GM23338 (cell line): Measurements from ENCODE around the gene PIANP. TPM values are rescaled to one million over a fixed set of nuclear protein-coding genes. Genes with fewer than 3 reads are reported as not detected.

Experiments
- ATAC-seq: fragments of 200-7000 bp; cut with Tn5 transposase; 3 replicates; pipeline ENCODE4 v1.9.1; 2020
- DNase-seq: peaks from one replicate; pipeline ENCODE4 v3.0.0-alpha.2; 2015; ENCODE audit warnings: low spot score
- H2AFZ ChIP-seq: fragments of 200-600 bp; sonication (generic); 2 replicates; pipeline ENCODE4 v1.8.0; 2016; ENCODE audit warnings: antibody characterized with exemption, mild to moderate bottlenecking, moderate library complexity
- H3F3A ChIP-seq: fragments of 200-600 bp; sonication (generic); replicated peaks from 2 replicates; pipeline ENCODE4 v1.8.0; 2017; ENCODE audit warnings: antibody characterized with exemption, mixed run types, low read depth
- H3K27ac ChIP-seq: fragments of 200-600 bp; sonication (generic); 2 replicates; pipeline ENCODE4 v1.6.1; 2016; ENCODE audit warnings: low read depth
- H3K27me3 ChIP-seq: fragments of 200-600 bp; sonication (generic); 2 replicates; pipeline ENCODE4 v1.8.0; 2016; ENCODE audit warnings: mild to moderate bottlenecking, mixed run types, moderate library complexity; ENCODE audit not compliant: insufficient read depth
- H3K36me3 ChIP-seq: fragments of 200-600 bp; sonication (generic); 2 replicates; pipeline ENCODE4 v1.8.0; 2016; ENCODE audit warnings: mild to moderate bottlenecking; ENCODE audit not compliant: insufficient read depth
- H3K4me1 ChIP-seq: fragments of 200-600 bp; sonication (generic); 2 replicates; pipeline ENCODE4 v1.8.0; 2016; ENCODE audit warnings: mild to moderate bottlenecking, moderate library complexity; ENCODE audit not compliant: insufficient read depth
- H3K4me2 ChIP-seq: fragments of 200-600 bp; sonication (generic); 2 replicates; pipeline ENCODE4 v1.7.1; 2017; ENCODE audit warnings: mixed run types
- H3K4me3 ChIP-seq: fragments of 200-600 bp; sonication (generic); 2 replicates; pipeline ENCODE4 v1.6.1; 2016; ENCODE audit warnings: mixed run types
- H3K79me2 ChIP-seq: fragments of 200-600 bp; sonication (generic); replicated peaks from 2 replicates; pipeline ENCODE4 v1.8.0; 2017; ENCODE audit warnings: mild to moderate bottlenecking; ENCODE audit not compliant: insufficient read depth
- H3K9me2 ChIP-seq: fragments of 200-600 bp; sonication (generic); 2 replicates; pipeline ENCODE4 v1.8.0; 2017; ENCODE audit not compliant: insufficient read depth
- H4K20me1 ChIP-seq: fragments of 200-600 bp; sonication (generic); replicated peaks from 2 replicates; pipeline ENCODE4 v1.8.0; 2017; ENCODE audit warnings: mild to moderate bottlenecking; ENCODE audit not compliant: insufficient read depth
- H3K27ac Mint-ChIP-seq: 2 replicates; pipeline ENCODE4 v1.8.0; 2020; ENCODE audit warnings: inconsistent platforms, mild to moderate bottlenecking, moderate library complexity, mixed read lengths
- H3K27me3 Mint-ChIP-seq: 3 replicates; pipeline ENCODE4 v1.8.0; 2022; ENCODE audit warnings: low read depth, mild to moderate bottlenecking, moderate library complexity, mixed read lengths, inconsistent platforms; ENCODE audit not compliant: insufficient read depth, poor library complexity
- H3K36me3 Mint-ChIP-seq: 3 replicates; pipeline ENCODE4 v1.8.0; 2021; ENCODE audit warnings: low read depth, mild to moderate bottlenecking, inconsistent platforms, moderate library complexity, mixed read lengths
- H3K4me1 Mint-ChIP-seq: 3 replicates; pipeline ENCODE4 v1.8.0; 2020; ENCODE audit warnings: mild to moderate bottlenecking, inconsistent platforms, mixed read lengths
- H3K4me3 Mint-ChIP-seq: 3 replicates; pipeline ENCODE4 v1.8.0; 2021; ENCODE audit warnings: moderate library complexity, mild to moderate bottlenecking, inconsistent platforms, mixed read lengths
- H3K9me3 Mint-ChIP-seq: 3 replicates; pipeline ENCODE4 v1.8.0; 2020; ENCODE audit warnings: moderate library complexity, mild to moderate bottlenecking, inconsistent platforms, mixed read lengths
- CREB1 ChIP-seq: fragments of 250-450 bp; sonication (Bioruptor Pico); IDR thresholded peaks from 2 replicates; pipeline ENCODE4 v1.5.0; 2020; ENCODE audit warnings: low read depth, mild to moderate bottlenecking, moderate library complexity
- EZH2 ChIP-seq: fragments of 200-600 bp; sonication (generic); IDR thresholded peaks from one replicate; pipeline ENCODE4 v1.8.0; 2017; ENCODE audit warnings: antibody characterized with exemption, mild to moderate bottlenecking, low read depth; ENCODE audit not compliant: unreplicated experiment
- EZH2phosphoT487 ChIP-seq: fragments of 200-600 bp; sonication (generic); IDR thresholded peaks from one replicate; pipeline ENCODE4 v1.8.1; 2018; ENCODE audit warnings: antibody characterized with exemption; ENCODE audit not compliant: unreplicated experiment
- JUNB ChIP-seq: IDR thresholded peaks from one replicate; pipeline ENCODE4 v1.6.1; 2016; ENCODE audit warnings: antibody characterized with exemption; ENCODE audit not compliant: unreplicated experiment
- NANOG ChIP-seq: IDR thresholded peaks from 2 replicates; pipeline ENCODE4 v1.6.1; 2016; ENCODE audit warnings: antibody characterized with exemption, borderline replicate concordance
- POLR2AphosphoS5 ChIP-seq: IDR thresholded peaks from 2 replicates; pipeline ENCODE4 v1.6.1; 2016; ENCODE audit warnings: antibody characterized with exemption, low read depth
- STAT1 ChIP-seq: IDR thresholded peaks from one replicate; pipeline ENCODE4 v1.6.1; 2016; ENCODE audit warnings: antibody characterized with exemption; ENCODE audit not compliant: unreplicated experiment
- ZNF114 ChIP-seq: fragments of 250-450 bp; sonication (Bioruptor Pico); IDR thresholded peaks from 2 replicates; pipeline ENCODE4 v1.5.0; 2020; ENCODE audit warnings: mild to moderate bottlenecking, moderate library complexity
- ZNF331 ChIP-seq: fragments of 250-450 bp; sonication (Bioruptor Pico); IDR thresholded peaks from 2 replicates; pipeline ENCODE4 v1.5.0; 2020; ENCODE audit warnings: low read depth, mild to moderate bottlenecking, moderate library complexity
- polyA plus RNA-seq: library from polyadenylated mRNA; unstranded; fragments of >200 nt; fragmentation: Nextera tagmentation; extraction: Ambion mirVana; gene quantifications from 2 replicates; pipeline ENCODE4 v1.2.1, GENCODE V29; 2016
- total RNA-seq: library from RNA; depleted of rRNA; stranded (reverse); fragments of >200 nt; shearing (Covaris generic); gene quantifications from 2 replicates; pipeline ENCODE4 v1.2.3, GENCODE V29; 2014
- TF ChIP-seq, protein P1 (sequence below): IDR thresholded peaks from one replicate; pipeline ENCODE4 v1.6.1; 2018; ENCODE audit warnings: antibody characterized with exemption; ENCODE audit not compliant: unreplicated experiment
- TF ChIP-seq, protein P2 (sequence below): IDR thresholded peaks from 2 replicates; pipeline ENCODE4 v1.6.1; 2016; ENCODE audit warnings: antibody characterized with exemption
- TF ChIP-seq, protein P3 (sequence below), 2 experiments: fragments of 200-600 bp in 1 of 2; sonication (generic) in 1 of 2; conservative IDR thresholded peaks; 2 replicates each; pipeline versions ENCODE4 v1.5.1 to v1.6.1; 2016 to 2017; ENCODE audit warnings: antibody characterized with exemption in 2 of 2, low read depth in 2 of 2, mild to moderate bottlenecking in 2 of 2, moderate library complexity in 1 of 2
- TF ChIP-seq, protein P4 (sequence below): fragments of 250-450 bp; sonication (Bioruptor Pico); IDR thresholded peaks from 2 replicates; pipeline ENCODE4 v1.5.0; 2020; ENCODE audit warnings: mild to moderate bottlenecking, moderate library complexity

PIANP gene
- total and polyA plus RNA-seq, 2 experiments from 2014 or later: 2.2 to 6.4 TPM

DNA sequence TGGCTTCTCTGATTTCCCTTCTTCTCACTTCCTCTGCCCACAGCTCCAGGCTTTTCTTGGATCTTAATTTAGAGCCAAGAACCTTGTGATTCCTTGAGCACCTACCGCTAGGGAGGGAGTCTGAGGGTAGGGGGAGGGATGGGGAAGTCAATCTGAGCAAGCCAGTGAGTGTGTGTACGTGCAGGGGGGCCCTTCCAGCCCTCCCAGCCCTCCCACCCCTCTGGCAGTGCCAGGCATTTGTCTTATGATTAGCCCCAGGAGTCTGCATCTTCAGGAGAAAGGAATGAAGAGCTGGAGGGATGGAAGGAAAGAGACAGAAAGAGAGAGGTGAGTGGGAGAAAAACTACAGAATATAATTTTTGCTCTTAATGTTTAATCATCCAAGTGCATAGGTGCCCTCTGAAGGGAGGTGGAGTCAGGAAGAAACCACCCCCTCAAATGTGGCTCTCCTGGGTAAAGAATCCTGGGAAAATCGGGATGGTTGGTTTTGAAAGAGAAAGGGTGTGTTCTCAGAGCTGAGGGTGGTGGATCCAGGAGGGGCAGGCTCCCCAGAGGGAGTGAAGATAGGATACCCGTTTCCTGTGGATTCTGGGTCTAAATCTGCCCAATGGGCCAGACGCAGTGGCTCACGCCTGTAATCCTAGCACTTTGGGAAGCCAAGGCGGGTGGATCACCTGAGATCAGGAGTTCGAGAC is 2.1 kb downstream of the PIANP start:
- peaks cover 4% of the 10 kb centered on the region; the same call in 2 of the 3 replicates for H3K9me3 Mint-ChIP-seq
- no peaks in the 10 kb centered on the region for H3K36me3 ChIP-seq
- H3K9me2 ChIP-seq: no peaks in the 10 kb centered on the region
- H2AFZ ChIP-seq: no peak overlapping the region
- peaks cover 27% of the 10 kb centered on the region for H3K4me1 Mint-ChIP-seq
- peaks cover 14% of the 10 kb centered on the region; the same call in 1 of the 2 replicates for H3F3A ChIP-seq
- peaks cover 28% of the 10 kb centered on the region for H3K27me3 ChIP-seq
- peak overlapping the region; percentile 56 for H3K4me3 Mint-ChIP-seq
- peak overlapping the region; percentile 90 for H3K4me3 ChIP-seq
- H4K20me1 ChIP-seq: no peaks in the 10 kb centered on the region
- no peak for ATAC-seq
- H3K79me2 ChIP-seq: 0 out of 2 replicates have a peak, but pooled peaks cover 3% of the 10 kb centered on the region
- H3K27ac Mint-ChIP-seq: no peak overlapping the region
- H3K27ac ChIP-seq: 0 out of 2 replicates have a peak overlapping the region, but pooled peaks have one; percentile 59
- peaks cover 6% of the 10 kb centered on the region; the same call in 2 of the 3 replicates for H3K36me3 Mint-ChIP-seq
- peaks cover 31% of the 10 kb centered on the region for H3K27me3 Mint-ChIP-seq
- H3K4me2 ChIP-seq: peak overlapping the region; percentile 95
- peak; percentile 5 for DNase-seq
- TF ChIP-seq, protein P1, sequence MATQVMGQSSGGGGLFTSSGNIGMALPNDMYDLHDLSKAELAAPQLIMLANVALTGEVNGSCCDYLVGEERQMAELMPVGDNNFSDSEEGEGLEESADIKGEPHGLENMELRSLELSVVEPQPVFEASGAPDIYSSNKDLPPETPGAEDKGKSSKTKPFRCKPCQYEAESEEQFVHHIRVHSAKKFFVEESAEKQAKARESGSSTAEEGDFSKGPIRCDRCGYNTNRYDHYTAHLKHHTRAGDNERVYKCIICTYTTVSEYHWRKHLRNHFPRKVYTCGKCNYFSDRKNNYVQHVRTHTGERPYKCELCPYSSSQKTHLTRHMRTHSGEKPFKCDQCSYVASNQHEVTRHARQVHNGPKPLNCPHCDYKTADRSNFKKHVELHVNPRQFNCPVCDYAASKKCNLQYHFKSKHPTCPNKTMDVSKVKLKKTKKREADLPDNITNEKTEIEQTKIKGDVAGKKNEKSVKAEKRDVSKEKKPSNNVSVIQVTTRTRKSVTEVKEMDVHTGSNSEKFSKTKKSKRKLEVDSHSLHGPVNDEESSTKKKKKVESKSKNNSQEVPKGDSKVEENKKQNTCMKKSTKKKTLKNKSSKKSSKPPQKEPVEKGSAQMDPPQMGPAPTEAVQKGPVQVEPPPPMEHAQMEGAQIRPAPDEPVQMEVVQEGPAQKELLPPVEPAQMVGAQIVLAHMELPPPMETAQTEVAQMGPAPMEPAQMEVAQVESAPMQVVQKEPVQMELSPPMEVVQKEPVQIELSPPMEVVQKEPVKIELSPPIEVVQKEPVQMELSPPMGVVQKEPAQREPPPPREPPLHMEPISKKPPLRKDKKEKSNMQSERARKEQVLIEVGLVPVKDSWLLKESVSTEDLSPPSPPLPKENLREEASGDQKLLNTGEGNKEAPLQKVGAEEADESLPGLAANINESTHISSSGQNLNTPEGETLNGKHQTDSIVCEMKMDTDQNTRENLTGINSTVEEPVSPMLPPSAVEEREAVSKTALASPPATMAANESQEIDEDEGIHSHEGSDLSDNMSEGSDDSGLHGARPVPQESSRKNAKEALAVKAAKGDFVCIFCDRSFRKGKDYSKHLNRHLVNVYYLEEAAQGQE: no peak
- TF ChIP-seq, protein P2, sequence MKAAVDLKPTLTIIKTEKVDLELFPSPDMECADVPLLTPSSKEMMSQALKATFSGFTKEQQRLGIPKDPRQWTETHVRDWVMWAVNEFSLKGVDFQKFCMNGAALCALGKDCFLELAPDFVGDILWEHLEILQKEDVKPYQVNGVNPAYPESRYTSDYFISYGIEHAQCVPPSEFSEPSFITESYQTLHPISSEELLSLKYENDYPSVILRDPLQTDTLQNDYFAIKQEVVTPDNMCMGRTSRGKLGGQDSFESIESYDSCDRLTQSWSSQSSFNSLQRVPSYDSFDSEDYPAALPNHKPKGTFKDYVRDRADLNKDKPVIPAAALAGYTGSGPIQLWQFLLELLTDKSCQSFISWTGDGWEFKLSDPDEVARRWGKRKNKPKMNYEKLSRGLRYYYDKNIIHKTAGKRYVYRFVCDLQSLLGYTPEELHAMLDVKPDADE: no peak
- no peak for TF ChIP-seq STAT1
- TF ChIP-seq POLR2AphosphoS5: no peak
- TF ChIP-seq ZNF114: no peak
- TF ChIP-seq, protein P3, sequence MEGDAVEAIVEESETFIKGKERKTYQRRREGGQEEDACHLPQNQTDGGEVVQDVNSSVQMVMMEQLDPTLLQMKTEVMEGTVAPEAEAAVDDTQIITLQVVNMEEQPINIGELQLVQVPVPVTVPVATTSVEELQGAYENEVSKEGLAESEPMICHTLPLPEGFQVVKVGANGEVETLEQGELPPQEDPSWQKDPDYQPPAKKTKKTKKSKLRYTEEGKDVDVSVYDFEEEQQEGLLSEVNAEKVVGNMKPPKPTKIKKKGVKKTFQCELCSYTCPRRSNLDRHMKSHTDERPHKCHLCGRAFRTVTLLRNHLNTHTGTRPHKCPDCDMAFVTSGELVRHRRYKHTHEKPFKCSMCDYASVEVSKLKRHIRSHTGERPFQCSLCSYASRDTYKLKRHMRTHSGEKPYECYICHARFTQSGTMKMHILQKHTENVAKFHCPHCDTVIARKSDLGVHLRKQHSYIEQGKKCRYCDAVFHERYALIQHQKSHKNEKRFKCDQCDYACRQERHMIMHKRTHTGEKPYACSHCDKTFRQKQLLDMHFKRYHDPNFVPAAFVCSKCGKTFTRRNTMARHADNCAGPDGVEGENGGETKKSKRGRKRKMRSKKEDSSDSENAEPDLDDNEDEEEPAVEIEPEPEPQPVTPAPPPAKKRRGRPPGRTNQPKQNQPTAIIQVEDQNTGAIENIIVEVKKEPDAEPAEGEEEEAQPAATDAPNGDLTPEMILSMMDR (conservative IDR thresholded peaks at IDR 0.05; ENCODE audit: low read depth in 2 of 2): no peak
- no peak for TF ChIP-seq NANOG
- TF ChIP-seq, protein P4, sequence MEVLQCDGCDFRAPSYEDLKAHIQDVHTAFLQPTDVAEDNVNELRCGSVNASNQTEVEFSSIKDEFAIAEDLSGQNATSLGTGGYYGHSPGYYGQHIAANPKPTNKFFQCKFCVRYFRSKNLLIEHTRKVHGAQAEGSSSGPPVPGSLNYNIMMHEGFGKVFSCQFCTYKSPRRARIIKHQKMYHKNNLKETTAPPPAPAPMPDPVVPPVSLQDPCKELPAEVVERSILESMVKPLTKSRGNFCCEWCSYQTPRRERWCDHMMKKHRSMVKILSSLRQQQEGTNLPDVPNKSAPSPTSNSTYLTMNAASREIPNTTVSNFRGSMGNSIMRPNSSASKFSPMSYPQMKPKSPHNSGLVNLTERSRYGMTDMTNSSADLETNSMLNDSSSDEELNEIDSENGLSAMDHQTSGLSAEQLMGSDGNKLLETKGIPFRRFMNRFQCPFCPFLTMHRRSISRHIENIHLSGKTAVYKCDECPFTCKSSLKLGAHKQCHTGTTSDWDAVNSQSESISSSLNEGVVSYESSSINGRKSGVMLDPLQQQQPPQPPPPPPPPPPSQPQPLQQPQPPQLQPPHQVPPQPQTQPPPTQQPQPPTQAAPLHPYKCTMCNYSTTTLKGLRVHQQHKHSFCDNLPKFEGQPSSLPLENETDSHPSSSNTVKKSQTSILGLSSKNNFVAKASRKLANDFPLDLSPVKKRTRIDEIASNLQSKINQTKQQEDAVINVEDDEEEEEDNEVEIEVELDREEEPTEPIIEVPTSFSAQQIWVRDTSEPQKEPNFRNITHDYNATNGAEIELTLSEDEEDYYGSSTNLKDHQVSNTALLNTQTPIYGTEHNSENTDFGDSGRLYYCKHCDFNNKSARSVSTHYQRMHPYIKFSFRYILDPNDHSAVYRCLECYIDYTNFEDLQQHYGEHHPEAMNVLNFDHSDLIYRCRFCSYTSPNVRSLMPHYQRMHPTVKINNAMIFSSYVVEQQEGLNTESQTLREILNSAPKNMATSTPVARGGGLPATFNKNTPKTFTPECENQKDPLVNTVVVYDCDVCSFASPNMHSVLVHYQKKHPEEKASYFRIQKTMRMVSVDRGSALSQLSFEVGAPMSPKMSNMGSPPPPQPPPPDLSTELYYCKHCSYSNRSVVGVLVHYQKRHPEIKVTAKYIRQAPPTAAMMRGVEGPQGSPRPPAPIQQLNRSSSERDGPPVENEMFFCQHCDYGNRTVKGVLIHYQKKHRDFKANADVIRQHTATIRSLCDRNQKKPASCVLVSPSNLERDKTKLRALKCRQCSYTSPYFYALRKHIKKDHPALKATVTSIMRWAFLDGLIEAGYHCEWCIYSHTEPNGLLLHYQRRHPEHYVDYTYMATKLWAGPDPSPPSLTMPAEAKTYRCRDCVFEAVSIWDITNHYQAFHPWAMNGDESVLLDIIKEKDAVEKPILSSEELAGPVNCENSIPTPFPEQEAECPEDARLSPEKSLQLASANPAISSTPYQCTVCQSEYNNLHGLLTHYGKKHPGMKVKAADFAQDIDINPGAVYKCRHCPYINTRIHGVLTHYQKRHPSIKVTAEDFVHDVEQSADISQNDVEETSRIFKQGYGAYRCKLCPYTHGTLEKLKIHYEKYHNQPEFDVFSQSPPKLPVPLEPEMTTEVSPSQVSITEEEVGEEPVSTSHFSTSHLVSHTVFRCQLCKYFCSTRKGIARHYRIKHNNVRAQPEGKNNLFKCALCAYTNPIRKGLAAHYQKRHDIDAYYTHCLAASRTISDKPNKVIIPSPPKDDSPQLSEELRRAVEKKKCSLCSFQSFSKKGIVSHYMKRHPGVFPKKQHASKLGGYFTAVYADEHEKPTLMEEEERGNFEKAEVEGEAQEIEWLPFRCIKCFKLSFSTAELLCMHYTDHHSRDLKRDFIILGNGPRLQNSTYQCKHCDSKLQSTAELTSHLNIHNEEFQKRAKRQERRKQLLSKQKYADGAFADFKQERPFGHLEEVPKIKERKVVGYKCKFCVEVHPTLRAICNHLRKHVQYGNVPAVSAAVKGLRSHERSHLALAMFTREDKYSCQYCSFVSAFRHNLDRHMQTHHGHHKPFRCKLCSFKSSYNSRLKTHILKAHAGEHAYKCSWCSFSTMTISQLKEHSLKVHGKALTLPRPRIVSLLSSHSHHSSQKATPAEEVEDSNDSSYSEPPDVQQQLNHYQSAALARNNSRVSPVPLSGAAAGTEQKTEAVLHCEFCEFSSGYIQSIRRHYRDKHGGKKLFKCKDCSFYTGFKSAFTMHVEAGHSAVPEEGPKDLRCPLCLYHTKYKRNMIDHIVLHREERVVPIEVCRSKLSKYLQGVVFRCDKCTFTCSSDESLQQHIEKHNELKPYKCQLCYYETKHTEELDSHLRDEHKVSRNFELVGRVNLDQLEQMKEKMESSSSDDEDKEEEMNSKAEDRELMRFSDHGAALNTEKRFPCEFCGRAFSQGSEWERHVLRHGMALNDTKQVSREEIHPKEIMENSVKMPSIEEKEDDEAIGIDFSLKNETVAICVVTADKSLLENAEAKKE (CRISPR knock-in tag): no peak
- TF ChIP-seq JUNB: no peak
- TF ChIP-seq EZH2: no peak
- no peak for TF ChIP-seq ZNF331 (CRISPR knock-in tag)
- TF ChIP-seq CREB1 (CRISPR knock-in tag): no peak
- TF ChIP-seq EZH2phosphoT487: no peak
- peaks cover 15% of the 10 kb centered on the region for H3K4me1 ChIP-seq
